ENCODE data around the gene MRPL34.

The MRPL34 gene

GRCh38 chr19:17341845-17342244, 36.2 kb downstream of the MRPL34 start:
- DNase-seq (ENCODE audit: low spot score) = no peak

GRCh38 chr19:17346109-17346671, 40.5 kb downstream of the MRPL34 start:
- peak; percentile 79 for DNase-seq (ENCODE audit: low spot score)

GRCh38 chr19:17347361-17347760, 41.7 kb downstream of the MRPL34 start:
- no peak for DNase-seq (ENCODE audit: low spot score)

GRCh38 chr19:17347877-17348276, 42.2 kb downstream of the MRPL34 start:
- DNase-seq (ENCODE audit: low spot score) = no peak

- no peak for DNase-seq (ENCODE audit: low spot score)
These were observed 43.0 kb downstream of the MRPL34 start for GRCh38 chr19:17348700-17349099.

GRCh38 chr19:17351815-17352435, 46.3 kb downstream of the MRPL34 start:
- DNase-seq (ENCODE audit: low spot score) = no peak

GRCh38 chr19:17352608-17353280, 47.1 kb downstream of the MRPL34 start:
- DNase-seq (ENCODE audit: low spot score) = no peak

GRCh38 chr19:17353386-17353785, 47.7 kb downstream of the MRPL34 start:
- DNase-seq (ENCODE audit: low spot score) = no peak
